Stimulated activated CD8-positive, alpha-beta memory T cell treated with anti-CD3 and anti-CD28 coated beads, Interleukin-12 subunit alpha, Interleukin-12 subunit beta, amount 100 ng/mL, for 24 hours (primary cell): ENCODE measurements around the gene U2AF2.

Source experiments
- DNase-seq: peaks from one replicate; pipeline ENCODE4 v3.0.0-alpha.2; 2020; ENCODE audit errors: extremely low read depth

U2AF2 gene

GRCh38 chr19:55643003-55643886 is 11.6 kb upstream of the U2AF2 start, which contains the start of gene ZNF581:
TSS of gene ZNF581 (plus strand) at chr19:55643649. CDS start at chr19:55644572, 923 bp downstream.
- peak; percentile 63 for DNase-seq

DNA sequence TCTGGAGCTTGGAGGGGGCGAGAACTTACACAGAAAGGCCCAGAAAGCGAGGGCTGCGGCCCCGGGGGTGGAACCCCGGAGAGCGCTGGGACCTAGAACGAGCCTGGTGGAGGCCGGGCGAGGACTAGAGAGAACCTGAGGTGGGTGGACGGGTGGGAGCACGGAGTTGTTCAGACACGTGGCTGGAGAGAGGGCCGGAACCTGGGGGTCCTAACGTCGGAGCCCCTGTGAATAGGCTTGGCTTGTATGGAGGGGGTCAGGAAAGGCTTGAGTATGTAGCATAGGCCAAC is 11.0 kb upstream of the U2AF2 start:
- no peak for DNase-seq

DNA sequence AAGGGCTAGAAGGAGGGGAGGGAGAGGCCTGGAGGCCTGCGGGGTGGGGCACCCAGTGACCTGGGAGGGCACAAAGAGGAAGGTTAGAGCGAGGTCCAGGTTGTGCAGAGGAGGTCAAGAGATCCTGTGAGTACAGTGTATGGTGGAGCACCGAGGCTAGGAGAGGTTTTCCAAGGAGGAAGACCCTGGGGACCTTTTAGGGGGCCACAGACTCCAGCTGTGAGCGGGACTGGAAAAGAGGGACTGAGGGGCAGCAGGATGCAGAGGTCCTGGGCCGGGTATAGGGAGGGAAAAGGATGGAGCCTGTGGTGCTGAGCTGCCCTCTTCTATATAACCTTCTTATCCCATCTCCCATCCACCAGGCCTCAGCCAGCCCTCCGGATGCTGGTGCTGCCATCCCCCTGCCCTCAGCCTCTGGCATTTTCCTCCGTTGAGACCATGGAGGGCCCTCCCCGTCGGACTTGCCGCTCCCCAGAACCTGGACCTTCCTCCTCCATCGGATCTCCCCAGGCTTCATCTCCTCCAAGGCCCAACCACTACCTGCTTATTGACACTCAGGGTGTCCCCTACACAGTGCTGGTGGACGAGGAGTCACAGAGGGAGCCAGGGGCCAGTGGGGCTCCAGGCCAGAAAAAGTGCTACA is 10.5 kb upstream of the U2AF2 start:
- DNase-seq: no peak

DNA sequence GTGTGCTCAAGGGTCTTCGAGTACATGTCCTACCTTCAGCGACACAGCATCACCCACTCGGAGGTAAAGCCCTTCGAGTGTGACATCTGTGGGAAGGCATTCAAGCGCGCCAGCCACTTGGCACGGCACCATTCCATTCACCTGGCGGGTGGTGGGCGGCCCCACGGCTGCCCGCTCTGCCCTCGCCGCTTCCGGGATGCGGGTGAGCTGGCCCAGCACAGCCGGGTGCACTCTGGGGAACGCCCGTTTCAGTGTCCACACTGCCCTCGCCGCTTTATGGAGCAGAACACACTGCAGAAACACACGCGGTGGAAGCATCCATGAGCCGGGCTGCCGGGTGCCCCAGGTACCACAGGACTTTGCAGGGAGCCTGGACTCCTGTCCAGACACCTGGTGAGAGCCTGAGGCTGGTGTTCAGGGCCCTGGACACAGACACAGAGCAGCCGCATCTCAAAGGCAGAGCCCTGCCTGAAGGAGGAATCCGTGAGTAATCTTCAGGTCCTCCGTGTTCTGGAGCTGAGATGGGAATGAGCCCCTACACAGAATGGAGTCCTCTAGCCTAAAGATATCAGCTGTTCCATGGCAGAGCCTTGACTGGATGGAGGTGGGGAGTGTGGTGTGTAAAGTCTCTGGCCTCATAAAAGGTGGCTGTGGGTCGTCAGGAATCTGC is 9.9 kb upstream of the U2AF2 start:
- no peak for DNase-seq

DNA sequence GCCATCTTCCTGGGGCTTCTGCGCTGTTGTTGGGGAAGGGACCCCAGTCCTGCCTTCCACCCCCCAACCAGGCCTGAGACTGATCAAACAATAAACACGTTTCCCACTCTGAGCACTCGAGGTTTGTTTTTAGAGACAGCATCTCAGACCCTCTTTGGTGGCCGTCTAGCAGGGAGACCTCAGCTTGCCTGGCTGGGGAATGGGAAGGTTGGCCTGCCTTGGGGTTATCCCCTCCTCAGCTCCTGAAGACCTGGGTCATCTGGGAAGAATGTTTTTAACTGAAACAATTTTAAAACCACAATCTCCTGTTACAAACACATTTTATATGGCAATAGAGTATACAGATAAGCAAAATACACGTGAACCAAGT is 9.3 kb upstream of the U2AF2 start:
- no peak for DNase-seq

DNA sequence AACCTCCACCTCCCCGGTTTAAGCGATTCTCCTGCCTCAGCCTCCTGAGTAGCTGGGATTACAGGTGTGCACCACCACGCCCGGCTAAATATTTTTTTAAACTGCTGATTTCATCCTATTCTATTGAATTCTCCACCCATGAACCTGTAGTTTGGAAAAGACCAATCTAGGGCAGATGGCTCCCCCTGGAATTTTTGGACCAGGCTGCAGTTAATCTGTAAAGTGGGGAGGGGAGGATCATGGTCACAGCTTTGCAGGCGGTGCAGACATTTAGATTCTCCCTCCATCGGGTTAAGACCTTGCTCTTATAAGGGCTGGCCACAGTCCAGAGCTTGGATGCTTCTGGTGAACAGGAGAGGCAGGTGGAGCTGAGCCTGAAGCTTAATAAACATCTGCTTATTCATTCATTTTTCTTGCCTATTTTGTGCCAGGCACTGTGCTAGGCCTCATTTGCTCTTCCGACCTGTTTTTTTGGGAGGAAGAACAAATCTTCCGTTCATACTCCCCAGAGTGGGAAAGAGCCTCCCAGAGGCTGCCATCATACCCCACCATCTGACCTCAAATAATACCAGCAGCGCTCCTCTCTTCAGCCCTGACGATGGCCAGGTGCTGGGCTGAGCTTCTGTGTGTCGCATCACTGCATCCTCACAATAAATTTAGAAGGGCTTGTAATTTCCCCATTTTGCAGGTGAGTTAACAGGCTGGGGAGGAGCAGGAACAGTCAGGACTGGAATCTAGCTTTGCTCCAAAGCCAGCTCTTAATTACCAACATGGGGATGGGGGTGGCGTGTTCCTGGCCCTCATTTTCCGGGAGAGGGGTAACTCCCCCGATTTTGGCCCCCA is 7.7 kb upstream of the U2AF2 start:
- DNase-seq: no peak

DNA sequence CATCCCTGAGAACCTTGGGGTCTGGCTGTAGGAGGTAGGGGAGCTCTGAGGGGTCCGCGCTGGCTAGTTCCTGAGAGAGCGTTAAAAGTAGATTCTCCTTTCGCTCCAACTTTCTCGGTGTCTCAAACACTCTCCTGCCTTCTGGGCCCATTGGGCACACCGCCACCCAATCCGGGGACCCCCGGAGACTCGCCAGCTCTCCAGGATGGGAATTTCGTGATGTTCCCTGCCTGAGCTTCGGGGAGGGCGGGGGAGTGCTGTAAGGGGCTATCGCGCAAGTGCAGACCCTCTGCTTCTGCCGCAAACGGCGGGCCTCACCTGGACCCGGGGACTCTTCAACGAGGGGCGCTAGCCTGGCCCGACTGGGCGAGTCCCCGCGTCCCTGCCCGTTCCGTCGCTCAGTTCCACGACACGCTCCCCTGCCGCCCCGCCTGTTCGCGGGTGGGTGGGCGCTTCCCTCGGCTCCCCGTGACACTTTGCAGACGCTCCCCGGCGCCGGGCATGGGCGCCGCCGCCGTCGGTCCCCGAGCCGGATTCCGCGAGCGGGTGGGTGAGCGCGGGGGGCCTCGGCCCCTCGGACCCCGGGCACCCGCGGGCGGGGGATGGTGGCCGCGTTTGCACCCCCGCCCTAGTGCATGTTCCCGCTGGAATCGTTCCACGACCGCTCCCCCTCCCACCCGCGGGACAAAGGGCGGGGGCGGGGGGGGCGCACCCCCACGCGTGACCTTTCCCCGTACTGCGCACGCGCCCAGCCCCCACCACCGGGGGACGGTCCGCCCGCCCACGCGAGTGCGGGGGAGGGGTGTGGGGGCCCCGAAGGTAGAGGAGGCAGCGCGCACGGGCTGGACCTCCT is 6.9 kb upstream of the U2AF2 start, which contains the start of gene CCDC106:
Gene CCDC106 (plus strand): TSS at position 481 of the 853 bp plus-strand sequence. CDS start 835 bp downstream, outside the sequence.
- no peak for DNase-seq

DNA sequence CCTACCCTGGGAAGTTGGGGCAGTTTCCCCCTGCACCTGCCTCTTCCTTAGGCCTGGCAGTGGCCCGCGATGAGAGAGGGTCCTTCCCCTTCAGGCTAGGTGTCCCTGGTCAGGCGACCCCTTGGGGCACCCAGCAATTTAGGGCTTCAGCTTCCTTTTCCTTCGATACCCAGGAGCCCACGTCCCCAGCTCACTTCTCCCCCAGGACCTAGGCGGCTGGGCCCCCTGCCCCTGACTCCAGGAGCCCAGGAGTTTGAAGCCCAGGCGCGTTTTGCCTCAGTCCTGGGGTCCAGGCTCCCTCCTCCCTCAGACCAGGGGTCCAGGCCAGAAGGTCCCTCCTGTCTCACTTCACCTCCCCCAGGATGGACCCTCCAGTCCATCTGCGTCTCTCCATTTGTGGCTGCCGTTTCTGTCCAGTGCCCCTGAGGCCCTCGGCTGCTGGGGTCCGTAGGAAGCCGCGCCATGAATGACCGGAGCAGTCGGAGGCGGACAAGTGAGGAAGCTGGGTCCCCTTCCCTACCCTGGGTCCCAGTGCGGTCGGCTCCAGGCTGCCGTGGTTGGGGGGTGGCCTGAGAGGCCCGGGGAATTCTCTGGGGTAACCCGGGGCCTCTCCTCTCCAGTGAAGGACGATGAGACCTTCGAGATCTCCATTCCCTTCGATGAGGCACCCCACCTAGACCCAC is 6.1 kb upstream of the U2AF2 start:
- no peak for DNase-seq

DNA sequence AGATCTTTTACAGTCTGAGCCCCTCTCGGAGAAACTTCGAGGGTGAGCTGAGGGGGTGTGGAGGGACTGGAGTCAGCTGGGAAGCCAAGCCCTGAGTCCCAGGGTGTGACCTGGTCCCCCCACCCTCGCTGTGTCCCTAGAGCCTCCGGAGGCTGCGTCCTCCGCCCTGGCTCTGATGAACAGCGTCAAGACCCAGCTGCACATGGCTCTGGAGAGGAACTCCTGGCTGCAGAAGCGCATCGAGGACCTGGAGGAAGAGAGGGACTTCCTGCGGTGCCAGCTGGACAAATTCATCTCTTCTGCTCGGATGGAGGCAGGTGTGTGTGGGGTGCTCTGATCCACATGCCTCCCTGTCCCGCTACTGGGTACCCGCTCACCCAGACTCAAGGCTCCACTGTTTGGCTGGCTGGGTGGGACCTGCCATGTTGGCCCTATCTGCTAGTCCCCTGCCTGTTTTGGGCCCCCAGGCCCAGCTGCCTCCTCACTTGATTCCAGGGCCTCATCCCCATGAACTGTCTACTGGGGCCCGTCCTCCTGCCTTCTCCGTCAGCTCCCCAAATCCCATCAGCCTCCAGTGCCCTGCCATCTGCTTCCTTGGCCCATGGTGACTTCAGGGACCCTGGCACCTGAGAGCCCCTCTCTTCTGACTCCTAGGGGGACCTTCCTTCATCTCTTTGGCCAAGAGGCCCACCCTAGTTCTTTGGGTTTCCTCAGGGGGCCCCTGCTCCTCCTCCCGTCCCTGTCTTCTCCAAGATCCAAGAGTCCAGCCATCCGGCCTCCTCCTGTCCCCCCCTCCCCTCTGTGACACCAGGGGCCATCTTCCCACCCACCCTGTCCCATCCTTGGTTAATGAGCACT is 5.3 kb upstream of the U2AF2 start:
- DNase-seq: no peak

- DNase-seq: no peak
Measured at GRCh38 chr19:55650126-55650557, 4.7 kb upstream of the U2AF2 start.

GRCh38 chr19:55650602-55651230 is 4.1 kb upstream of the U2AF2 start:
- DNase-seq: no peak

DNA sequence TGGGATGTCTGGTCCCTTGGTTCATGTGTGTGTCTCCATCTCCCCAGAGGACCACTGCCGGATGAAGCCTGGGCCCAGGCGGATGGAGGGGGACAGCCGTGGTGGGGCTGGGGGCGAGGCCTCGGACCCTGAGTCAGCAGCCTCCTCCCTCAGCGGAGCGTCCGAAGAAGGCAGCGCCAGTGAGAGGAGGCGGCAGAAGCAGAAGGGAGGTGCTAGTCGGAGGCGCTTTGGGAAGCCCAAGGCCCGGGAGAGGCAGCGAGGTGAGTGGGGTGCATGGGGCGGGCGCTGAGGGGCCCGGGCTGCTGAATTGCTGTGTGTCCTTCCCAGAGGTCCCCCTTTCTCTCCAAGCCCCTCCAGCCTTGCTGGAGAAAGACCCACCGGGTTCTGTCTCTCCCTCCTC is 3.6 kb upstream of the U2AF2 start:
- no peak for DNase-seq

GRCh38 chr19:55652311-55653128 is 2.3 kb upstream of the U2AF2 start:
- DNase-seq: no peak

GRCh38 chr19:55653651-55654322 is 1.0 kb upstream of the U2AF2 start:
- DNase-seq: peak; percentile 98

- peak; percentile 99 for DNase-seq
Measured at GRCh38 chr19:55654323-55654867, 440 bp upstream of the U2AF2 start.

GRCh38 chr19:55655648-55656040 is 809 bp downstream of the U2AF2 start:
- DNase-seq: no peak

- DNase-seq: no peak
Measured at GRCh38 chr19:55656552-55656951, 1.7 kb downstream of the U2AF2 start.
